Lower lobe of right lung (tissue), 2 donors: ENCODE results near the gene KANSL3. TPM values are rescaled to one million over a fixed set of nuclear protein-coding genes. Genes with fewer than 3 reads are reported as not detected.

Experiments used
- ATAC-seq, 2 donors: fragments of 200-7000 bp; cut with Tn5 transposase; one replicate each; pipeline ENCODE4 v1.9.1; 2020 to 2022; ENCODE audit warnings: mild to moderate bottlenecking in 2 of 2, moderate library complexity in 2 of 2
- DNase-seq: peaks from one replicate; pipeline ENCODE4 v3.0.0-alpha.2; 2020
- H3K27ac ChIP-seq: fragments of 200-600 bp; one replicate; pipeline ENCODE4 v1.8.0; 2022
- H3K27me3 ChIP-seq: fragments of 200-600 bp; one replicate; pipeline ENCODE4 v1.8.0; 2022; ENCODE audit warnings: low read depth
- H3K36me3 ChIP-seq: fragments of 200-600 bp; one replicate; pipeline ENCODE4 v1.8.0; 2022; ENCODE audit warnings: mild to moderate bottlenecking
- H3K4me1 ChIP-seq: fragments of 200-600 bp; one replicate; pipeline ENCODE4 v1.8.0; 2022
- H3K4me3 ChIP-seq: fragments of 200-600 bp; one replicate; pipeline ENCODE4 v1.8.0; 2022; ENCODE audit warnings: mild to moderate bottlenecking
- H3K9me3 ChIP-seq: fragments of 200-600 bp; one replicate; pipeline ENCODE4 v1.8.0; 2022
- CTCF ChIP-seq: fragments of 200-600 bp; IDR thresholded peaks from one replicate; pipeline ENCODE4 v1.8.0; 2022; ENCODE audit warnings: antibody characterized with exemption, mild to moderate bottlenecking
- intact Hi-C: fragments of 100-400 bp; cut with DNase I; formaldehyde crosslinking; loops from one replicate; pipeline ENCODE4 v1.11.0; 2022
- total RNA-seq: library from RNA; stranded (reverse); fragmentation: NEBNext Ultra II Directional; extraction: Animal tissue kit (Norgen Biotek cat#: 25700); gene quantifications from one replicate; pipeline ENCODE4 v1.2.1, GENCODE V29; 2021
- donor health status: DM: no; HTN: yes; CAD: no; lungs with severe emphysema.

KANSL3 gene
- total RNA-seq, 1 donor from 2014 or later, result 45.0 TPM

DNA sequence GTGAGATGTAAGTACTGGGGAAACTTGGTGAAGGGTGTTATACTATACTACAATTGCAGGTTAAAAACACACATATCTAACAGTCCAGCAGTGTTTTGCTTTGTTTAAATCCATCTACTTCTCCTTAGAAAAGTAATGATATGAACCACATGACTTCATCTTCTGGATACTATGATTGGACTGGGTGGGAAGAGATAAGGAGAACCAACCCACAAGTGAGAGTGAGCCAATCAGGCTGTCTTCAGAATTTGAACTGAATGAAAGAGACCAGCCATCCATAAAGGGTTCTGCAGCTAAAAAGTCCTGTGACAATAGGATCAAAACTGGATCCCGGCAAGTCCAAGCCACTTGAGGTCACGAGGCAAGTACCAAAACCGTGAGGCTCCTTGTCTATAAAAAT lies 46.6 kb downstream of the KANSL3 start:
- no peaks in the 10 kb centered on the region for H3K27me3 ChIP-seq
- H3K4me1 ChIP-seq, result peaks cover 4% of the 10 kb centered on the region
- intact Hi-C loops, result no loop called here
- no peaks in the 10 kb centered on the region for H3K9me3 ChIP-seq
- no peak overlapping the region for H3K27ac ChIP-seq
- no peak for TF ChIP-seq CTCF
- no peak overlapping the region for H3K4me3 ChIP-seq
- DNase-seq, result no peak
- H3K36me3 ChIP-seq, result peaks cover 51% of the 10 kb centered on the region
- ATAC-seq, result no peak

GRCh38 chr2:96591054-96591453 lies 47.1 kb downstream of the KANSL3 start:
- Histone ChIP-seq H3K27ac (no peak overlapping the region), H3K27me3 (no peaks in the 10 kb centered on the region), H3K9me3 (no peaks in the 10 kb centered on the region), H3K4me3 (no peak overlapping the region), H3K4me1 (peaks cover 4% of the 10 kb centered on the region), H3K36me3 (peaks cover 47% of the 10 kb centered on the region)
- DNase-seq, result no peak
- TF ChIP-seq CTCF, result no peak
- ATAC-seq, result no peak
- intact Hi-C loops, result no loop called here

- ATAC-seq, result no peak
- Histone ChIP-seq H3K4me3 (no peak overlapping the region), H3K27me3 (no peaks in the 10 kb centered on the region), H3K36me3 (peaks cover 24% of the 10 kb centered on the region), H3K27ac (no peak overlapping the region), H3K9me3 (no peaks in the 10 kb centered on the region), H3K4me1 (no peaks in the 10 kb centered on the region)
- intact Hi-C loops, result no loop called here
- DNase-seq, result no peak
- no peak for TF ChIP-seq CTCF
Measured at GRCh38 chr2:96587843-96588242, 50.3 kb downstream of the KANSL3 start.

GRCh38 chr2:96584017-96584416 lies 54.1 kb downstream of the KANSL3 start:
- no peak for TF ChIP-seq CTCF
- no peak overlapping the region for H3K4me3 ChIP-seq
- H3K4me1 ChIP-seq, result no peaks in the 10 kb centered on the region
- intact Hi-C loops, result no loop called here
- ATAC-seq (no peak), DNase-seq (no peak)
- peaks cover 9% of the 10 kb centered on the region for H3K36me3 ChIP-seq
- H3K9me3 ChIP-seq, result no peaks in the 10 kb centered on the region
- H3K27ac ChIP-seq, result no peak overlapping the region
- no peaks in the 10 kb centered on the region for H3K27me3 ChIP-seq

GRCh38 chr2:96580771-96581170 lies 57.3 kb downstream of the KANSL3 start:
- no peak for DNase-seq
- Histone ChIP-seq H3K4me3 (no peak overlapping the region), H3K27ac (no peak overlapping the region), H3K36me3 (peaks cover 9% of the 10 kb centered on the region), H3K27me3 (no peaks in the 10 kb centered on the region), H3K9me3 (no peaks in the 10 kb centered on the region), H3K4me1 (no peaks in the 10 kb centered on the region)
- no peak for TF ChIP-seq CTCF
- ATAC-seq, result no peak
- intact Hi-C loops, result no loop called here

DNA sequence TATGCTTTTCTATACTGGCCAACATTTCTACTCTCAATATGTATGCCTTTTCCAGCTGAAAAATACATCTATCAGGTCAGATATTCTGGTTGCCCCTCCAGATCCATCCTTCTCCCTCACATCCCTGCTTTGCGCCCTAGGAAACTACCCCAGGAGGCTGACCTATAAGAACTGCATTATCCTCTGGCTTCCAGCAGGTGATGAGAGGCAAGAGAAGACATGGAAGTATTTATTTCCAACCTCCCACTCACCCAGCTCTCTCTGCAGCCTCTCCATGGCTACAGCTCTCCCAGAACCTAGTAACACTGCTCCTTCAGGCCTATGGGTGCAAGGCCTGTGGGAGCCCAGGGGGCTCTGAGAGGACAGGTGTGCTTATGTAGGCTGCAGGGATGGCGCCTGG lies 58.7 kb downstream of the KANSL3 start:
- no peak overlapping the region for H3K4me3 ChIP-seq
- no peaks in the 10 kb centered on the region for H3K9me3 ChIP-seq
- intact Hi-C loops, result no loop called here
- H3K27me3 ChIP-seq, result no peaks in the 10 kb centered on the region
- peaks cover 5% of the 10 kb centered on the region for H3K36me3 ChIP-seq
- TF ChIP-seq CTCF, result no peak
- no peak for ATAC-seq
- no peak for DNase-seq
- no peak overlapping the region for H3K27ac ChIP-seq
- no peaks in the 10 kb centered on the region for H3K4me1 ChIP-seq
